HCT116 (cell line): ENCODE measurements around the gene ATXN1. TPM values are rescaled to one million over a fixed set of nuclear protein-coding genes. Genes with fewer than 3 reads are reported as not detected.

Source experiments
- ATAC-seq: fragments of 200-7000 bp; cut with Tn5 transposase; 2 replicates; pipeline ENCODE4 v1.9.1; 2020; ENCODE audit warnings: mild to moderate bottlenecking, moderate library complexity
- BruUV-seq: library from RNA; stranded (reverse); fragments of 400-500 nt; replicated peaks from 2 replicates; lab custom pipeline; 2021; lab: Mats Ljungman, UMichigan
- CTCF ChIA-PET: fragments of 300-600 bp; sonication (Branson Sonifier 250); formaldehyde crosslinking; loops from one replicate; lab custom pipeline; 2021; ENCODE audit warnings: antibody characterized with exemption; lab: Charles Lee
- POLR2A ChIA-PET: fragments of 300-600, 350-600 bp; sonication (Branson Sonifier 250); formaldehyde crosslinking; loops from one replicate; lab custom pipeline; 2021; ENCODE audit warnings: antibody characterized with exemption; lab: Charles Lee
- RAD21 ChIA-PET, 2 experiments: fragments of 300-600 bp; sonication (Branson Sonifier 250); formaldehyde crosslinking; loops; one replicate each; lab custom pipeline; 2023; ENCODE audit warnings: low total read pairs in 2 of 2; ENCODE audit not compliant: uncharacterized antibody in 2 of 2, unreplicated experiment in 2 of 2, low non-redundant PET in 1 of 2; lab: Charles Lee
- DNase-seq: peaks from one replicate; pipeline ENCODE4 v3.0.0-alpha.2; 2010; ENCODE audit warnings: low read depth, low spot score
- H2AFZ ChIP-seq: fragments of 200-600 bp; shearing (Covaris generic), sonication (generic); 2 replicates; pipeline ENCODE4 v1.6.1; 2017; ENCODE audit warnings: low read depth, mixed run types, mixed read lengths, antibody characterized with exemption, low read length; ENCODE audit not compliant: poor library complexity, severe bottlenecking
- H3K27ac ChIP-seq: 2 replicates; pipeline ENCODE4 v1.5.1; 2012; ENCODE audit warnings: low read depth, low read length
- H3K27me3 ChIP-seq: fragments of 200-600 bp; sonication (generic); 2 replicates; pipeline ENCODE4 v1.6.1; 2016; ENCODE audit warnings: mixed run types, low read length, mixed read lengths; ENCODE audit not compliant: insufficient read depth
- H3K36me3 ChIP-seq, 2 experiments: fragments of 200-500 bp in 1 of 2; fragments of 200-600 bp in 1 of 2; sonication (Bioruptor generic) in 1 of 2; sonication (generic) in 1 of 2; 2 replicates each; pipeline versions ENCODE4 v1.5.1 to v1.6.1; 2014 to 2016; ENCODE audit warnings: low read length in 2 of 2, inconsistent platforms in 1 of 2, mixed read lengths in 1 of 2, mixed run types in 1 of 2; ENCODE audit not compliant: insufficient read depth in 2 of 2, control insufficient read depth in 1 of 2
- H3K4me1 ChIP-seq, 2 experiments: fragments of 200-600 bp in 1 of 2; sonication (generic) in 1 of 2; 2 replicates each; pipeline versions ENCODE4 v1.5.1 to v1.6.1; 2012 to 2017; ENCODE audit warnings: low read length in 2 of 2, inconsistent platforms in 1 of 2, mild to moderate bottlenecking in 1 of 2, mixed read lengths in 1 of 2, mixed run types in 1 of 2, moderate library complexity in 1 of 2; ENCODE audit not compliant: insufficient read depth in 2 of 2, control insufficient read depth in 1 of 2
- H3K4me2 ChIP-seq: fragments of 200-600 bp; sonication (generic); 2 replicates; pipeline ENCODE4 v1.6.1; 2017; ENCODE audit warnings: mixed run types, low read length, mixed read lengths
- H3K4me3 ChIP-seq, 2 experiments: fragments of 200-600 bp in 1 of 2; sonication (generic) in 1 of 2; replicated peaks in 1 of 2; 2 replicates each; pipeline ENCODE4 v1.5.1; 2011 to 2016; ENCODE audit warnings: low read length in 2 of 2, control low read depth in 1 of 2, low read depth in 1 of 2, mild to moderate bottlenecking in 1 of 2, mixed read lengths in 1 of 2, mixed run types in 1 of 2
- H3K79me2 ChIP-seq: fragments of 200-600 bp; sonication (generic); 2 replicates; pipeline ENCODE4 v1.6.1; 2017; ENCODE audit warnings: mild to moderate bottlenecking, mixed run types, low read length, moderate library complexity, mixed read lengths; ENCODE audit not compliant: insufficient read depth
- H3K9ac ChIP-seq: fragments of 200-600 bp; sonication (generic); 2 replicates; pipeline ENCODE4 v1.6.1; 2016; ENCODE audit warnings: low read length, mixed read lengths
- H3K9me2 ChIP-seq: fragments of 200-600 bp; sonication (generic), shearing (Covaris generic); 2 replicates; pipeline ENCODE4 v1.6.1; 2017; ENCODE audit warnings: mixed run types, mild to moderate bottlenecking, moderate library complexity; ENCODE audit not compliant: insufficient read depth
- H3K9me3 ChIP-seq, 2 experiments: fragments of 200-500 bp in 1 of 2; fragments of 200-600 bp in 1 of 2; sonication (Bioruptor generic) in 1 of 2; sonication (generic) in 1 of 2; 2 replicates each; pipeline ENCODE4 v1.6.1; 2014 to 2017; ENCODE audit warnings: low read length in 2 of 2, mixed read lengths in 2 of 2, inconsistent platforms in 1 of 2, low read depth in 1 of 2, mild to moderate bottlenecking in 1 of 2, mixed run types in 1 of 2, moderate library complexity in 1 of 2; ENCODE audit not compliant: control insufficient read depth in 1 of 2, insufficient read depth in 1 of 2
- H4K20me1 ChIP-seq: fragments of 200-600 bp; sonication (generic), shearing (Covaris generic); 2 replicates; pipeline ENCODE4 v1.6.1; 2017; ENCODE audit warnings: mixed run types, mild to moderate bottlenecking, moderate library complexity; ENCODE audit not compliant: insufficient read depth
- CBX3 ChIP-seq: IDR thresholded peaks from 2 replicates; pipeline ENCODE4 v1.6.1; 2012; ENCODE audit warnings: low read depth
- CEBPB ChIP-seq: IDR thresholded peaks from 2 replicates; pipeline ENCODE4 v1.6.1; 2012; ENCODE audit warnings: low read depth
- EGR1 ChIP-seq: IDR thresholded peaks from 2 replicates; pipeline ENCODE4 v1.6.1; 2012; ENCODE audit warnings: low read depth
- EZH2 ChIP-seq: fragments of 200-600 bp; sonication (generic); IDR thresholded peaks from 2 replicates; pipeline ENCODE4 v1.6.1; 2017; ENCODE audit warnings: antibody characterized with exemption, mixed run types
- EZH2phosphoT487 ChIP-seq: fragments of 200-600 bp; IDR thresholded peaks from 2 replicates; pipeline ENCODE4 v1.6.1; 2018; ENCODE audit warnings: antibody characterized with exemption, borderline replicate concordance
- FOSL1 ChIP-seq: IDR thresholded peaks from 2 replicates; pipeline ENCODE4 v1.6.1; 2012; ENCODE audit warnings: low read depth
- JUND ChIP-seq: IDR thresholded peaks from 2 replicates; pipeline ENCODE4 v1.6.1; 2012
- POLR2A ChIP-seq: IDR thresholded peaks from 2 replicates; pipeline ENCODE4 v1.7.0; 2011; ENCODE audit warnings: borderline replicate concordance; ENCODE audit not compliant: insufficient read depth, insufficient read length; ENCODE audit errors: extremely low read depth
- POLR2AphosphoS5 ChIP-seq: IDR thresholded peaks from 2 replicates; pipeline ENCODE4 v1.6.1; 2011; ENCODE audit warnings: mild to moderate bottlenecking, low read depth, low read length, moderate library complexity
- RAD21 ChIP-seq: IDR thresholded peaks from 2 replicates; pipeline ENCODE4 v1.6.1; 2012; ENCODE audit warnings: low read depth, mild to moderate bottlenecking
- SIN3A ChIP-seq: IDR thresholded peaks from 2 replicates; pipeline ENCODE4 v1.6.1; 2012; ENCODE audit warnings: low read depth
- SRF ChIP-seq: IDR thresholded peaks from 2 replicates; pipeline ENCODE4 v1.6.1; 2012; ENCODE audit warnings: low read depth
- TCF7L2 ChIP-seq: IDR thresholded peaks from 2 replicates; pipeline ENCODE4 v1.7.0; 2011; ENCODE audit warnings: borderline replicate concordance, inconsistent platforms; ENCODE audit not compliant: insufficient read depth, insufficient read length; ENCODE audit errors: extremely low read depth
- YY1 ChIP-seq: IDR thresholded peaks from 2 replicates; pipeline ENCODE4 v1.6.1; 2011; ENCODE audit warnings: low read length, low read depth, moderate library complexity, mild to moderate bottlenecking; ENCODE audit not compliant: insufficient replicate concordance; ENCODE audit errors: extremely low read depth
- ZFX ChIP-seq: fragments of 450-650 bp; IDR thresholded peaks from 2 replicates; pipeline ENCODE4 v1.6.1; 2017
- ZNF274 ChIP-seq: fragments of 200-500 bp; sonication (Bioruptor generic); IDR thresholded peaks from 2 replicates; pipeline ENCODE4 v1.6.1; 2014; ENCODE audit warnings: mild to moderate bottlenecking, low read depth, low read length, inconsistent platforms
- intact Hi-C: fragments of 100-400 bp; cut with micrococcal nuclease; formaldehyde crosslinking; loops from 2 replicates; pipeline ENCODE4 v1.10.0; 2022
- total RNA-seq: library from RNA; stranded (reverse); gene quantifications from one replicate; pipeline ENCODE4 v1.2.1, GENCODE V29; 2021; ENCODE audit not compliant: unreplicated experiment
- TF ChIP-seq, protein P1 (sequence below): IDR thresholded peaks from 2 replicates; pipeline ENCODE4 v1.6.1; 2012; ENCODE audit warnings: low read depth
- TF ChIP-seq, protein P2 (sequence below), 3 experiments: fragments of 200-600 bp in 1 of 3; sonication (generic) in 1 of 3; IDR thresholded peaks in 2 of 3; conservative IDR thresholded peaks in 1 of 3; 2 replicates each; pipeline ENCODE4 v1.5.1; 2012 to 2017; ENCODE audit warnings: low read depth in 2 of 3, low read length in 2 of 3, antibody characterized with exemption in 1 of 3, borderline replicate concordance in 1 of 3, control low read depth in 1 of 3, mild to moderate bottlenecking in 1 of 3, mixed read lengths in 1 of 3, mixed run types in 1 of 3, moderate library complexity in 1 of 3; ENCODE audit not compliant: insufficient read depth in 1 of 3
- TF ChIP-seq, protein P3 (sequence below): IDR thresholded peaks from 2 replicates; pipeline ENCODE4 v1.6.1; 2011; ENCODE audit warnings: mild to moderate bottlenecking, low read length, moderate library complexity; ENCODE audit not compliant: insufficient replicate concordance; ENCODE audit errors: extremely low read depth
- TF ChIP-seq, protein P4 (sequence below): IDR thresholded peaks from 2 replicates; pipeline ENCODE4 v1.6.1; 2012

ATXN1 gene
- total RNA-seq, 1 experiment from 2014 or later = 21.0 TPM

DNA sequence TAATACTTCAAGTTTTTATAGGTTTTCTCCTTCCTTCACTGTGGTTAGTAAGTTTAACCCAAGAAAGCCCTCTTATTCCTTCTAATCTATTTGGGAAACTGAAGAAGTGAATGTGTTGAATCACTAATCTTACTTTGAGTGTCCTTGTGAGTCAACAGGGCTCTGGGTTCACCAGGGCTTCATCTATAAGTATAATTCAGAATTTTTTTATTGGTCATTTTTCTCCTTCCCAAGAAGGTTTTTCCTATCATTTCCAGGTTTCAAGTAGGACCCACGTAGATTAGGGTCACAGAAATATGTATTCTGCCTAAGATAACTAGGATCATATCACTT lies 191.1 kb downstream of the ATXN1 start:
- DNase-seq (no peak), ATAC-seq (no peak)
- no TSS peak for BruUV-seq
- H3K9me2 ChIP-seq = no peaks in the 10 kb centered on the region
- H3K4me1 ChIP-seq = no peaks in the 10 kb centered on the region
- TF ChIP-seq ZNF274 (no peak), CBX3 (no peak), FOSL1 (no peak), CEBPB (no peak), JUND (no peak), EZH2phosphoT487 (no peak), EZH2 (no peak), EGR1 (no peak), SRF (no peak), YY1 (no peak), TCF7L2 (no peak), SIN3A (no peak), ZFX (no peak), POLR2A (no peak), POLR2AphosphoS5 (no peak), RAD21 (no peak)
- TF ChIP-seq, protein P1, sequence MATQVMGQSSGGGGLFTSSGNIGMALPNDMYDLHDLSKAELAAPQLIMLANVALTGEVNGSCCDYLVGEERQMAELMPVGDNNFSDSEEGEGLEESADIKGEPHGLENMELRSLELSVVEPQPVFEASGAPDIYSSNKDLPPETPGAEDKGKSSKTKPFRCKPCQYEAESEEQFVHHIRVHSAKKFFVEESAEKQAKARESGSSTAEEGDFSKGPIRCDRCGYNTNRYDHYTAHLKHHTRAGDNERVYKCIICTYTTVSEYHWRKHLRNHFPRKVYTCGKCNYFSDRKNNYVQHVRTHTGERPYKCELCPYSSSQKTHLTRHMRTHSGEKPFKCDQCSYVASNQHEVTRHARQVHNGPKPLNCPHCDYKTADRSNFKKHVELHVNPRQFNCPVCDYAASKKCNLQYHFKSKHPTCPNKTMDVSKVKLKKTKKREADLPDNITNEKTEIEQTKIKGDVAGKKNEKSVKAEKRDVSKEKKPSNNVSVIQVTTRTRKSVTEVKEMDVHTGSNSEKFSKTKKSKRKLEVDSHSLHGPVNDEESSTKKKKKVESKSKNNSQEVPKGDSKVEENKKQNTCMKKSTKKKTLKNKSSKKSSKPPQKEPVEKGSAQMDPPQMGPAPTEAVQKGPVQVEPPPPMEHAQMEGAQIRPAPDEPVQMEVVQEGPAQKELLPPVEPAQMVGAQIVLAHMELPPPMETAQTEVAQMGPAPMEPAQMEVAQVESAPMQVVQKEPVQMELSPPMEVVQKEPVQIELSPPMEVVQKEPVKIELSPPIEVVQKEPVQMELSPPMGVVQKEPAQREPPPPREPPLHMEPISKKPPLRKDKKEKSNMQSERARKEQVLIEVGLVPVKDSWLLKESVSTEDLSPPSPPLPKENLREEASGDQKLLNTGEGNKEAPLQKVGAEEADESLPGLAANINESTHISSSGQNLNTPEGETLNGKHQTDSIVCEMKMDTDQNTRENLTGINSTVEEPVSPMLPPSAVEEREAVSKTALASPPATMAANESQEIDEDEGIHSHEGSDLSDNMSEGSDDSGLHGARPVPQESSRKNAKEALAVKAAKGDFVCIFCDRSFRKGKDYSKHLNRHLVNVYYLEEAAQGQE = no peak
- TF ChIP-seq, protein P2, sequence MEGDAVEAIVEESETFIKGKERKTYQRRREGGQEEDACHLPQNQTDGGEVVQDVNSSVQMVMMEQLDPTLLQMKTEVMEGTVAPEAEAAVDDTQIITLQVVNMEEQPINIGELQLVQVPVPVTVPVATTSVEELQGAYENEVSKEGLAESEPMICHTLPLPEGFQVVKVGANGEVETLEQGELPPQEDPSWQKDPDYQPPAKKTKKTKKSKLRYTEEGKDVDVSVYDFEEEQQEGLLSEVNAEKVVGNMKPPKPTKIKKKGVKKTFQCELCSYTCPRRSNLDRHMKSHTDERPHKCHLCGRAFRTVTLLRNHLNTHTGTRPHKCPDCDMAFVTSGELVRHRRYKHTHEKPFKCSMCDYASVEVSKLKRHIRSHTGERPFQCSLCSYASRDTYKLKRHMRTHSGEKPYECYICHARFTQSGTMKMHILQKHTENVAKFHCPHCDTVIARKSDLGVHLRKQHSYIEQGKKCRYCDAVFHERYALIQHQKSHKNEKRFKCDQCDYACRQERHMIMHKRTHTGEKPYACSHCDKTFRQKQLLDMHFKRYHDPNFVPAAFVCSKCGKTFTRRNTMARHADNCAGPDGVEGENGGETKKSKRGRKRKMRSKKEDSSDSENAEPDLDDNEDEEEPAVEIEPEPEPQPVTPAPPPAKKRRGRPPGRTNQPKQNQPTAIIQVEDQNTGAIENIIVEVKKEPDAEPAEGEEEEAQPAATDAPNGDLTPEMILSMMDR (IDR thresholded peaks at IDR 0.05 in 2 of 3, conservative IDR thresholded peaks at IDR 0.05 in 1 of 3; ENCODE audit: borderline replicate concordance in 1 of 3, insufficient read depth in 1 of 3, low read depth in 2 of 3, low read length in 2 of 3) = no peak
- TF ChIP-seq, protein P3, sequence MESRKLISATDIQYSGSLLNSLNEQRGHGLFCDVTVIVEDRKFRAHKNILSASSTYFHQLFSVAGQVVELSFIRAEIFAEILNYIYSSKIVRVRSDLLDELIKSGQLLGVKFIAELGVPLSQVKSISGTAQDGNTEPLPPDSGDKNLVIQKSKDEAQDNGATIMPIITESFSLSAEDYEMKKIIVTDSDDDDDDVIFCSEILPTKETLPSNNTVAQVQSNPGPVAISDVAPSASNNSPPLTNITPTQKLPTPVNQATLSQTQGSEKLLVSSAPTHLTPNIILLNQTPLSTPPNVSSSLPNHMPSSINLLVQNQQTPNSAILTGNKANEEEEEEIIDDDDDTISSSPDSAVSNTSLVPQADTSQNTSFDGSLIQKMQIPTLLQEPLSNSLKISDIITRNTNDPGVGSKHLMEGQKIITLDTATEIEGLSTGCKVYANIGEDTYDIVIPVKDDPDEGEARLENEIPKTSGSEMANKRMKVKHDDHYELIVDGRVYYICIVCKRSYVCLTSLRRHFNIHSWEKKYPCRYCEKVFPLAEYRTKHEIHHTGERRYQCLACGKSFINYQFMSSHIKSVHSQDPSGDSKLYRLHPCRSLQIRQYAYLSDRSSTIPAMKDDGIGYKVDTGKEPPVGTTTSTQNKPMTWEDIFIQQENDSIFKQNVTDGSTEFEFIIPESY = no peak
- TF ChIP-seq, protein P4, sequence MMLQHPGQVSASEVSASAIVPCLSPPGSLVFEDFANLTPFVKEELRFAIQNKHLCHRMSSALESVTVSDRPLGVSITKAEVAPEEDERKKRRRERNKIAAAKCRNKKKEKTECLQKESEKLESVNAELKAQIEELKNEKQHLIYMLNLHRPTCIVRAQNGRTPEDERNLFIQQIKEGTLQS = no peak
- H3K9ac ChIP-seq = no peak overlapping the region
- H3K27ac ChIP-seq = no peak overlapping the region
- POLR2A ChIA-PET = no interaction called here
- no peak overlapping the region for H3K4me3 ChIP-seq
- RAD21 ChIA-PET = no interaction called here
- CTCF ChIA-PET = no interaction called here
- H3K36me3 ChIP-seq = no peaks in the 10 kb centered on the region
- no peak overlapping the region for H3K4me2 ChIP-seq
- H4K20me1 ChIP-seq = no peaks in the 10 kb centered on the region
- no peaks in the 10 kb centered on the region for H3K9me3 ChIP-seq
- H2AFZ ChIP-seq = no peak overlapping the region
- intact Hi-C loops = no loop called here
- H3K79me2 ChIP-seq = no peaks in the 10 kb centered on the region
- H3K27me3 ChIP-seq = no peaks in the 10 kb centered on the region
